HCT116 (cell line): ENCODE data around the gene CPLANE2. TPM values are rescaled to one million over a fixed set of nuclear protein-coding genes. Genes with fewer than 3 reads are reported as not detected.

Source experiments
- ATAC-seq: fragments of 200-7000 bp; cut with Tn5 transposase; 2 replicates; pipeline ENCODE4 v1.9.1; 2020; ENCODE audit warnings: mild to moderate bottlenecking, moderate library complexity
- BruUV-seq: library from RNA; stranded (reverse); fragments of 400-500 nt; replicated peaks from 2 replicates; lab custom pipeline; 2021; lab: Mats Ljungman, UMichigan
- CTCF ChIA-PET: fragments of 300-600 bp; sonication (Branson Sonifier 250); formaldehyde crosslinking; loops from one replicate; lab custom pipeline; 2021; ENCODE audit warnings: antibody characterized with exemption; lab: Charles Lee
- POLR2A ChIA-PET: fragments of 300-600, 350-600 bp; sonication (Branson Sonifier 250); formaldehyde crosslinking; loops from one replicate; lab custom pipeline; 2021; ENCODE audit warnings: antibody characterized with exemption; lab: Charles Lee
- RAD21 ChIA-PET, 2 experiments: fragments of 300-600 bp; sonication (Branson Sonifier 250); formaldehyde crosslinking; loops; one replicate each; lab custom pipeline; 2023; ENCODE audit warnings: low total read pairs in 2 of 2; ENCODE audit not compliant: uncharacterized antibody in 2 of 2, unreplicated experiment in 2 of 2, low non-redundant PET in 1 of 2; lab: Charles Lee
- DNase-seq: peaks from one replicate; pipeline ENCODE4 v3.0.0-alpha.2; 2010; ENCODE audit warnings: low read depth, low spot score
- H2AFZ ChIP-seq: fragments of 200-600 bp; shearing (Covaris generic), sonication (generic); 2 replicates; pipeline ENCODE4 v1.6.1; 2017; ENCODE audit warnings: low read depth, mixed run types, mixed read lengths, antibody characterized with exemption, low read length; ENCODE audit not compliant: poor library complexity, severe bottlenecking
- H3K27ac ChIP-seq: 2 replicates; pipeline ENCODE4 v1.5.1; 2012; ENCODE audit warnings: low read depth, low read length
- H3K27me3 ChIP-seq: fragments of 200-600 bp; sonication (generic); 2 replicates; pipeline ENCODE4 v1.6.1; 2016; ENCODE audit warnings: mixed run types, low read length, mixed read lengths; ENCODE audit not compliant: insufficient read depth
- H3K36me3 ChIP-seq, 2 experiments: fragments of 200-500 bp in 1 of 2; fragments of 200-600 bp in 1 of 2; sonication (Bioruptor generic) in 1 of 2; sonication (generic) in 1 of 2; 2 replicates each; pipeline versions ENCODE4 v1.5.1 to v1.6.1; 2014 to 2016; ENCODE audit warnings: low read length in 2 of 2, inconsistent platforms in 1 of 2, mixed read lengths in 1 of 2, mixed run types in 1 of 2; ENCODE audit not compliant: insufficient read depth in 2 of 2, control insufficient read depth in 1 of 2
- H3K4me1 ChIP-seq, 2 experiments: fragments of 200-600 bp in 1 of 2; sonication (generic) in 1 of 2; 2 replicates each; pipeline versions ENCODE4 v1.5.1 to v1.6.1; 2012 to 2017; ENCODE audit warnings: low read length in 2 of 2, inconsistent platforms in 1 of 2, mild to moderate bottlenecking in 1 of 2, mixed read lengths in 1 of 2, mixed run types in 1 of 2, moderate library complexity in 1 of 2; ENCODE audit not compliant: insufficient read depth in 2 of 2, control insufficient read depth in 1 of 2
- H3K4me2 ChIP-seq: fragments of 200-600 bp; sonication (generic); 2 replicates; pipeline ENCODE4 v1.6.1; 2017; ENCODE audit warnings: mixed run types, low read length, mixed read lengths
- H3K4me3 ChIP-seq, 2 experiments: fragments of 200-600 bp in 1 of 2; sonication (generic) in 1 of 2; replicated peaks in 1 of 2; 2 replicates each; pipeline ENCODE4 v1.5.1; 2011 to 2016; ENCODE audit warnings: low read length in 2 of 2, control low read depth in 1 of 2, low read depth in 1 of 2, mild to moderate bottlenecking in 1 of 2, mixed read lengths in 1 of 2, mixed run types in 1 of 2
- H3K79me2 ChIP-seq: fragments of 200-600 bp; sonication (generic); 2 replicates; pipeline ENCODE4 v1.6.1; 2017; ENCODE audit warnings: mild to moderate bottlenecking, mixed run types, low read length, moderate library complexity, mixed read lengths; ENCODE audit not compliant: insufficient read depth
- H3K9ac ChIP-seq: fragments of 200-600 bp; sonication (generic); 2 replicates; pipeline ENCODE4 v1.6.1; 2016; ENCODE audit warnings: low read length, mixed read lengths
- H3K9me2 ChIP-seq: fragments of 200-600 bp; sonication (generic), shearing (Covaris generic); 2 replicates; pipeline ENCODE4 v1.6.1; 2017; ENCODE audit warnings: mixed run types, mild to moderate bottlenecking, moderate library complexity; ENCODE audit not compliant: insufficient read depth
- H3K9me3 ChIP-seq, 2 experiments: fragments of 200-500 bp in 1 of 2; fragments of 200-600 bp in 1 of 2; sonication (Bioruptor generic) in 1 of 2; sonication (generic) in 1 of 2; 2 replicates each; pipeline ENCODE4 v1.6.1; 2014 to 2017; ENCODE audit warnings: low read length in 2 of 2, mixed read lengths in 2 of 2, inconsistent platforms in 1 of 2, low read depth in 1 of 2, mild to moderate bottlenecking in 1 of 2, mixed run types in 1 of 2, moderate library complexity in 1 of 2; ENCODE audit not compliant: control insufficient read depth in 1 of 2, insufficient read depth in 1 of 2
- H4K20me1 ChIP-seq: fragments of 200-600 bp; sonication (generic), shearing (Covaris generic); 2 replicates; pipeline ENCODE4 v1.6.1; 2017; ENCODE audit warnings: mixed run types, mild to moderate bottlenecking, moderate library complexity; ENCODE audit not compliant: insufficient read depth
- CTCF ChIP-seq, 3 experiments: fragments of 200-600 bp in 1 of 3; sonication (generic) in 1 of 3; IDR thresholded peaks in 2 of 3; conservative IDR thresholded peaks in 1 of 3; 2 replicates each; pipeline ENCODE4 v1.5.1; 2012 to 2017; ENCODE audit warnings: low read depth in 2 of 3, low read length in 2 of 3, antibody characterized with exemption in 1 of 3, borderline replicate concordance in 1 of 3, control low read depth in 1 of 3, mild to moderate bottlenecking in 1 of 3, mixed read lengths in 1 of 3, mixed run types in 1 of 3, moderate library complexity in 1 of 3; ENCODE audit not compliant: insufficient read depth in 1 of 3
- EGR1 ChIP-seq: IDR thresholded peaks from 2 replicates; pipeline ENCODE4 v1.6.1; 2012; ENCODE audit warnings: low read depth
- ELF1 ChIP-seq: IDR thresholded peaks from 2 replicates; pipeline ENCODE4 v1.6.1; 2012; ENCODE audit warnings: low read depth, borderline replicate concordance
- MAX ChIP-seq: IDR thresholded peaks from 2 replicates; pipeline ENCODE4 v1.6.1; 2012
- POLR2A ChIP-seq: IDR thresholded peaks from 2 replicates; pipeline ENCODE4 v1.7.0; 2011; ENCODE audit warnings: borderline replicate concordance; ENCODE audit not compliant: insufficient read depth, insufficient read length; ENCODE audit errors: extremely low read depth
- SIN3A ChIP-seq: IDR thresholded peaks from 2 replicates; pipeline ENCODE4 v1.6.1; 2012; ENCODE audit warnings: low read depth
- SRF ChIP-seq: IDR thresholded peaks from 2 replicates; pipeline ENCODE4 v1.6.1; 2012; ENCODE audit warnings: low read depth
- ZFX ChIP-seq: fragments of 450-650 bp; IDR thresholded peaks from 2 replicates; pipeline ENCODE4 v1.6.1; 2017
- intact Hi-C: fragments of 100-400 bp; cut with micrococcal nuclease; formaldehyde crosslinking; loops from 2 replicates; pipeline ENCODE4 v1.10.0; 2022
- total RNA-seq: library from RNA; stranded (reverse); gene quantifications from one replicate; pipeline ENCODE4 v1.2.1, GENCODE V29; 2021; ENCODE audit not compliant: unreplicated experiment

CPLANE2 gene
- total RNA-seq, 1 experiment from 2014 or later = 8.1 TPM

- ATAC-seq = no peak
- no peaks in the 10 kb centered on the region for H3K36me3 ChIP-seq
- ChIA-PET CTCF (interaction anchor here (1.3 to 2.6 kb wide), 2 partner anchors 11 to 22 kb away, joined by 5 to 9 read pairs; no protein-coding TSS in a partner anchor), POLR2A (interaction anchor here (0.6 to 1.4 kb wide), 2 partner anchors 11 to 28 kb away, joined by 4 read pairs; no protein-coding TSS in a partner anchor), RAD21 (no interaction called here)
- H3K27ac ChIP-seq = peak overlapping the region; percentile 70
- TF ChIP-seq ZFX = 0 out of 2 replicates have a peak, but pooled peaks have one; percentile 5
- no peak for TF ChIP-seq POLR2A
- no peaks in the 10 kb centered on the region; the same call in 1 of the 2 replicates for H3K79me2 ChIP-seq
- peak overlapping the region; percentile 96 for H3K4me2 ChIP-seq
- peaks cover 16 to 28% of the 10 kb centered on the region in 2 experiments for H3K4me1 ChIP-seq
- no peaks in the 10 kb centered on the region for H4K20me1 ChIP-seq
- no peaks in the 10 kb centered on the region for H3K27me3 ChIP-seq
- no peaks in the 10 kb centered on the region for H3K9me3 ChIP-seq
- intact Hi-C loops = loop anchor here (2.0 kb wide), 2 partner anchors 21 to 31 kb away; no protein-coding TSS in a partner anchor
- H2AFZ ChIP-seq = peak overlapping the region; percentile 75
- H3K9ac ChIP-seq = peak overlapping the region; percentile 84
- H3K9me2 ChIP-seq = no peaks in the 10 kb centered on the region
- H3K4me3 ChIP-seq = peak overlapping the region; percentile 70 to 83
- BruUV-seq = TSS peak; percentile 99
- no peak for DNase-seq
Observed at GRCh38 chr1:16237343-16237830, 404 bp upstream of the CPLANE2 start.

GRCh38 chr1:16235944-16236510 lies 956 bp downstream of the CPLANE2 start:
- TF ChIP-seq SRF (no peak), ZFX (no peak), SIN3A (peak; percentile 65), MAX (peak; percentile 96), EGR1 (no peak), ELF1 (no peak), CTCF (IDR thresholded peaks at IDR 0.05 in 2 of 3, conservative IDR thresholded peaks at IDR 0.05 in 1 of 3; ENCODE audit: borderline replicate concordance in 1 of 3, insufficient read depth in 1 of 3, low read depth in 2 of 3, low read length in 2 of 3) (peak in 2 of 3 experiments; percentile 48 to 51; a peak in 4 of 6 replicates)
- Histone ChIP-seq H3K4me3 (peak overlapping the region; percentile 70 to 83), H3K9ac (peak overlapping the region; percentile 84), H3K36me3 (no peaks in the 10 kb centered on the region), H3K27me3 (no peaks in the 10 kb centered on the region), H3K4me2 (peak overlapping the region; percentile 96), H3K4me1 (peaks cover 16 to 33% of the 10 kb centered on the region in 2 experiments), H3K9me2 (no peaks in the 10 kb centered on the region), H3K79me2 (no peaks in the 10 kb centered on the region; the same call in 1 of the 2 replicates), H2AFZ (no peak overlapping the region), H3K27ac (peak overlapping the region; percentile 70), H4K20me1 (no peaks in the 10 kb centered on the region), H3K9me3 (no peaks in the 10 kb centered on the region)
- peak; percentile 54 for DNase-seq
- ChIA-PET RAD21 (interaction anchor here in 1 of 2 experiments (1.0 kb wide), 1 partner anchor 157 kb away, joined by 3 read pairs; no protein-coding TSS in a partner anchor), CTCF (interaction anchor here (1.3 to 2.6 kb wide), 2 partner anchors 12 to 20 kb away, joined by 5 to 9 read pairs; no protein-coding TSS in a partner anchor), POLR2A (no interaction called here)
- BruUV-seq = no TSS peak
- peak; percentile 79 for ATAC-seq
- intact Hi-C loops = loop anchor here (2.0 kb wide), 2 partner anchors 19 to 29 kb away; no protein-coding TSS in a partner anchor
